Subcutaneous abdominal adipose tissue (tissue), 5 donors: ENCODE results near the gene KIR3DL3.
"Not testable (repeated sequence)": the region's sequence is repeated elsewhere in the genome, so short reads cannot be mapped to it uniquely, and the experiment has no call there.

ENCODE experiments used
- H3K27ac ChIP-seq: one replicate; pipeline ENCODE4 v1.7.0; 2013; ENCODE audit warnings: low read depth, mild to moderate bottlenecking, inconsistent platforms, low read length, moderate library complexity
- H3K27me3 ChIP-seq, 5 donors: one replicate each; pipeline ENCODE4 v1.7.0; 2013; ENCODE audit warnings: low read length in 5 of 5, inconsistent platforms in 1 of 5; ENCODE audit not compliant: control insufficient read depth in 5 of 5, insufficient read depth in 4 of 5
- H3K36me3 ChIP-seq, 5 donors: one replicate each; pipeline ENCODE4 v1.7.0; 2013; ENCODE audit warnings: low read length in 5 of 5; ENCODE audit not compliant: control insufficient read depth in 5 of 5, insufficient read depth in 5 of 5
- H3K4me1 ChIP-seq, 5 donors: one replicate each; pipeline ENCODE4 v1.7.0; 2013; ENCODE audit warnings: low read length in 5 of 5, mild to moderate bottlenecking in 3 of 5, moderate library complexity in 1 of 5; ENCODE audit not compliant: control insufficient read depth in 5 of 5, insufficient read depth in 5 of 5
- H3K4me3 ChIP-seq, 5 donors: one replicate each; pipeline ENCODE4 v1.7.0; 2013; ENCODE audit warnings: low read length in 5 of 5, low read depth in 1 of 5
- H3K9ac ChIP-seq, 5 donors: one replicate each; pipeline ENCODE4 v1.7.0; 2013; ENCODE audit warnings: low read length in 5 of 5, mild to moderate bottlenecking in 4 of 5, moderate library complexity in 3 of 5
- H3K9me3 ChIP-seq, 5 donors: one replicate each; pipeline ENCODE4 v1.7.0; 2013; ENCODE audit warnings: low read length in 5 of 5; ENCODE audit not compliant: control insufficient read depth in 5 of 5
- donor health status: healthy.
- donor health status: healthy.
- donor health status: healthy.
- donor health status: healthy.
- donor health status: healthy.

The KIR3DL3 gene

DNA sequence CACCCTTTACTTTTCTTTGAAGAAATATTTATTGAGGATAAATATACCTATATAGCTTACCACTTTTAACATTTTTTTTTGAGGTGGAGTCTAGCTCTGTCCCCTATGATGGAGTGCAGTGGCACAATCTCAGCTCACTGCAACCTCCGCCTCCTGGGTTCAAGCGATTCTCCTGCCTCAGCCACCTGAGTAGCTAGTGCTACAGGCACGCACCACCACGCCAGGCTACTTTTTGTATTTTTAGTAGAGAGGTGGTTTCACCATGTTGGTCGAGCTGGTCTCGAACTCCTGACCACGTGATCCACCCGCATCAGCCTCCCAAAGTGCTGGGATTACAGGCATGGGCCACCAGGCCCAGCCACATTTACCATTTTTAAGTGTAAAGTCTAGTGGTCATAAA is 51.6 kb downstream of the KIR3DL3 start:
- not testable (repeated sequence) for H3K9me3 ChIP-seq, H3K27ac ChIP-seq, H3K36me3 ChIP-seq, H3K4me3 ChIP-seq, H3K4me1 ChIP-seq, H3K9ac ChIP-seq, H3K27me3 ChIP-seq

DNA sequence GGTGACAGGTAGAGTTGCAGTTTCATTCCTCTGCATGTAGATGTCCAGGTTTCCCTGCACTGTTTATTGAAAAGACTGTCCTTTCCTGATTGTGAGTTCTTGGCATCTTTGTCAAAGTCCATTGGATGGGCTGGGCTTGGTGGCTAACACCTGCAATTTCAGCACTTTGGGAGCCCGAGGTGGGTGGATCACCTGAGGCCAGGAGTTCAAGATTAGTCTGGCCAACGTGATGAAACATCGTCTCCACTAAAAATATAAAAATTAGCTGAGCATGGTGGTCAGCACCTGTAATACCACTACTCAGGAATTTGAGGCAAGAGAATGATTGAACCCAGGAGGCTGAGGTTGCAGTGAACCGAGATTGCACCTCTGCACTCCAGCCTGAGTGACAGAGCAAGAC is 53.6 kb downstream of the KIR3DL3 start:
- H3K4me3 ChIP-seq, H3K27ac ChIP-seq, H3K9ac ChIP-seq, H3K27me3 ChIP-seq, H3K9me3 ChIP-seq, H3K36me3 ChIP-seq, H3K4me1 ChIP-seq: not testable (repeated sequence)

DNA sequence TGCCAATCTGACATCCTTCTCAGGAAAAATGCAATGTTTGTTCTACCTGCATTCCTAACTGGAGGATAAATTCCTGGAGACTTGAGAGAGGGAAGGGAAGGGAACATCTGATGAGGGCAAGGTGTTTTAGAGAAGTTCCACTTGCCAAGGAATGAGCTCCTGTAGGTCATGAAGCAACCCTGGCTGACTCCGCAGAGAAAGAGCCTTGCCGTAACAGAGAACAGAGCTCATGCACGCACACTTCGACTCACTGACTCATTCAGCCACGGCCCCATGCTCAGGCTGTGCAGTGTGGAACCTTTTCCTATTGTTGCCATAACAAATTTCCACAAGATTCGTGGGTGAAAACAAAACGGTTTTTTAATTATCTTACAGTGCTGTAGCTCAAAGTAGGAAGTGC is 54.7 kb downstream of the KIR3DL3 start:
- H3K9ac ChIP-seq, H3K36me3 ChIP-seq, H3K27ac ChIP-seq, H3K9me3 ChIP-seq, H3K4me3 ChIP-seq, H3K27me3 ChIP-seq, H3K4me1 ChIP-seq: not testable (repeated sequence)

DNA sequence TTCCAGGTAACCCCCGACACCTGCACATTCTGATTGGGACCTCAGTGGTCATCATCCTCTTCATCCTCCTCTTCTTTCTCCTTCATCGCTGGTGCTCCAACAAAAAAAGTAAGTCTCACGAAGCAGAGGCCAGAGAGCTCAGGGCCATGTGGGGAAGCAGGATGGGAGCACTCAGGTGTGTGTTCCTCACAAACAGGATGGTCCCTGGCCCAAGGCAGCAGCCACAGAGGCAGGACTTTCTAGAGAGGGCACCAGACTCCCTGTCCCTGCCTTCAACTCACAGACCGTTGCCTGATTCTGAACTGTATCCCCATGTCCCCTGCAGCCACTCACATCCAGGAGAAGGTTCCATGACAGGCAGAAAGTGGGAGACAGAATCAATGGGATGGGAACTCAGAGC is 58.7 kb downstream of the KIR3DL3 start:
- not testable (repeated sequence) for H3K4me3 ChIP-seq, H3K4me1 ChIP-seq, H3K27ac ChIP-seq, H3K9me3 ChIP-seq, H3K9ac ChIP-seq, H3K27me3 ChIP-seq, H3K36me3 ChIP-seq
